Activated CD4-positive, CD25-positive, alpha-beta regulatory T cell treated with anti-CD3 and anti-CD28 coated beads, Interleukin-2, amount 50 U/mL, for 16 hours (primary cell): ENCODE results near the gene AUP1.
"Not testable (repeated sequence)": the region's sequence is repeated elsewhere in the genome, so short reads cannot be mapped to it uniquely, and the experiment has no call there.

Experiments used
- DNase-seq: peaks from one replicate; pipeline ENCODE4 v3.0.0-alpha.2; 2020; ENCODE audit warnings: low read depth, low spot score

Gene AUP1

GRCh38 chr2:74529357-74530238 lies at the start of gene AUP1, which contains the start of gene HTRA2:
AUP1 (minus strand) TSS chr2:74529706; CDS start chr2:74529629, 77 bp downstream.
HTRA2 (plus strand) TSS chr2:74529933; CDS start chr2:74530007, 74 bp downstream.
- DNase-seq, result peak; percentile 76

- no peak for DNase-seq
Measured at GRCh38 chr2:74578408-74578807, 48.9 kb upstream of the AUP1 start.

GRCh38 chr2:74577448-74577847 lies 47.9 kb upstream of the AUP1 start:
- DNase-seq, result no peak

GRCh38 chr2:74576863-74577229 lies 47.3 kb upstream of the AUP1 start:
- DNase-seq, result no peak

GRCh38 chr2:74576211-74576862 lies 46.8 kb upstream of the AUP1 start:
- DNase-seq, result no peak

GRCh38 chr2:74575320-74575719 lies 45.8 kb upstream of the AUP1 start:
- no peak for DNase-seq

- no peak for DNase-seq
Measured at GRCh38 chr2:74573747-74574562, 44.4 kb upstream of the AUP1 start.

- DNase-seq, result no peak
Measured at GRCh38 chr2:74572178-74572925, 42.8 kb upstream of the AUP1 start.

- no peak for DNase-seq
Measured at GRCh38 chr2:74571058-74571457, 41.6 kb upstream of the AUP1 start.

- no peak for DNase-seq
Measured at GRCh38 chr2:74569686-74570085, 40.2 kb upstream of the AUP1 start.

- no peak for DNase-seq
Measured at GRCh38 chr2:74567881-74568280, 38.4 kb upstream of the AUP1 start.

DNA sequence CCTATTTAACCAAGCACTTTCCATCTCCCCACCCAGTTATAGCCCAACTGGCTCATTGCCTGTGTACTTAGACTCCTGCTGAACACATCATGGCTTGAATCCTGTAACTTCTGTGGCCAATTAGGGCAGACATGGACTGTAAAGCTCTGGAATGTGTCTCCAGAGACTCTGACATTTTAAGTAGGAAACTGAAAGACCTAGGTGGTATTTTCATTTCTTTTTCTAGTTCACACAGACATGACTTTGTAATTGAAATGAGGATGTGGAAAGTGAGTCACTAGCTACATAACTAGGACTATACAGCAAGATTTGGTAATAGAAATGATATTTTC lies 37.2 kb upstream of the AUP1 start:
- no peak for DNase-seq

GRCh38 chr2:74566076-74566753 lies 36.7 kb upstream of the AUP1 start:
- no peak for DNase-seq

DNA sequence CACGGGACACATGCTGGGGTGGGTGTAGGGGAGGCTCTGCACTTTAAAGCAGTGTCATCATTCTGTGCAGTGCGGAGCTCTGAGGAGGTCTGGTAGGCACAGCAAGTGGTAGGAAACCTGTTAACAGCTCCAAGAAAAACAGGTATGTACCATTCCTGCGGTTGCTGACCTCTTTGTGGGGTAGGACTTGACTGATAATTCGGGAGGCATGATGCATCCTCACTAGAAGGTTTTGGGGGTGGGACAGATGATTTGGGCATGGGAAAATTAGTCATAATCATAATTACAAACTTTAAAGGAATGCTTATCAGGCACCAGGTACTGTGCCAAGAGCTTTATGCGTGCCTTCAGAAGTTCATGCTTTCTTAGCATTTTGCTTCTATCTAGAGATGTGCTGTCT lies 34.7 kb upstream of the AUP1 start:
- DNase-seq, result no peak

DNA sequence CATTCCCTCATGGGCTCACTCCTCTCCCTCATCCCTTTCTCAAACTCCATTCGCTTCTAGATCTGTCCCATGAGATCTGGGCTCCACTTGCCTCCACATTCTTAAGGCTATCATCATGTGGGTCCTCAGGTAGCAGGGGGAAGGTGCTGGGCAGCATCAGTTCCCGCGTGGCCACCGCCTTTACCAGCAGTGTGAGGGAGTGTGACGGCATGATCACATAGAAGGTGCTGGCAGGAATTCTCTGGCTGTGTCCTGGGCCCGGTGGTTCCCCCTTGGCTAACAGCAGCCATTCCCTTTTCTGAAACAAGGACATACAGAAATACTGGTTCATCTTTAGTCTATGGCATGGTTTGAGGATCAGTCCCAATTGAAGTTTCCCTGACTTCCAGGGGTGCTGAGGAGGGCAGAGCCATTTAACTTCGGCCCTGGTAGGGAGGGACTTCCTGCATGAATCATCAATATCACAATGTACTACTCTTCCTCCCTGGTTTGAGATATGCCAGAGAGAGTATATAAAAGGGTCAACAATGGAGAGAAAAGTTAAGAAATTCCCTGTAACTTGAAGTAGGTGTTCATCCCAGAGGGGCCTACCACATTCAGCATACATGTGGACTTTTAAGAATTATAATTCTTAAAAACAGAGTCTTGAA lies 32.7 kb upstream of the AUP1 start:
- no peak for DNase-seq

GRCh38 chr2:74561022-74561421 lies 31.5 kb upstream of the AUP1 start:
- not testable (repeated sequence) for DNase-seq

DNA sequence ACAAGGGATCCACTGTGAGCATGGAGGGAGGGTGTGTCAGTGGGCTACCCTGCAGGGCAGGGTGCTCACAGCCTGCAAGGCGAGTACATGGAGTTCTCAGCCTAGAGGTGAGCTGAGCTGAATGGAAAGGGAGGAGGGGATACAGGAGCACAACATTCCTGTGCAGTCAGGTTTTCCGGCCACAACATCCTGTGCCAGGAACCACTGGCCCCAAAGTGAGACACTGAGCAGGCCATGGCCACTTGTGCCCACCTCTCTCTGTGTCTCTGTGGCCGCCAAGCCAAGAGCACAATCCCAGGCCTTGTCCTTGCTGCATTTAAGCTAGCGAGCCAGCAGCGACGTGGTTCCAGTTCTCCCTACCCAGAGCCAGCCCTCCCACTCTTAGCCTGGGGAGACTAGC lies 31.1 kb upstream of the AUP1 start:
- no peak for DNase-seq

- no peak for DNase-seq
Measured at GRCh38 chr2:74559912-74560311, 30.4 kb upstream of the AUP1 start.

DNA sequence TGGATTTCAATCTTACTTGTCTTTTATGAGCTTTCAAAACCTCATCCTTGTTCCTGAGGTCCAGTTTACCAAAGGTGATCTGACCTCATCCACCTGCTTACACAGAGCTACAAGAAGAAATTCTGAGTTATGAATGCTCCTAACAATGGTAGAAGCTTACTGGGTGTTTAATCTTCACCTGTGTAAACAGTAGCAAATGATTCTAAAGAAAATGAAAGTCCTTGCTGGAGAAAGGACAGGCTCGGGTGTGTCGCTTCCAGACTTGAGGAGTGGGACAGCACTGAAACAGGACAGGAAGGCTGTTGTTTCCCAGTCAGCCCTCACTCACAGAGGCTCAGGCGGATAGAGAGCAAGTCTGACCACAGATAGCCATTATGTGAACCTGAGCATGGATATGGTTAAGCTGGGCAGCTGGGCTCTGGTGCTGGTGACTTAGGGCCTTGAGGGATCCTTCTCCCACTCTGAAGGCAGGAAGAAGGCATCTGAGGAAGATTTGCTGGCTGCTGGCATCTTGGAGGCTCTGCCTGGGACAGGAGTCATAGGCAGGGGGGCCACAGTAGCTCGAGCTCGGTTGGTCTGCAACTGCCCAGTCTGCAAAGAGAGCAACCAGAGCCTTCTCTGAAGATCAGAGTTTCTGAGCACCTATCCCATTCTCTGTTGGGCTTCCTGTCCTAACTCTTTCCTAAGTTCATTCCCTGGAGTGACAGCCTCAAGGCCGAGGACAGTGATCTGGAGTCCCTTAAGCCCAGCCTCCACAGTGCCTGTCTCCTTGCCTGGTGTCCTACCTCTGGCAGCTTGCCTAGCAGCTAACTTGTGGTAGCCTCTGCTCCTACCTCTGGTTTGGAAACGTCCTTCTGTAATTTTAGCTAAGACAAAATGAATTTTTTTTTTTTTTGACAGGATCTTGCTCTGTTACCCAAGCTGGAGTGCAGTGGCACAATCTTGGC lies 29.1 kb upstream of the AUP1 start:
- no peak for DNase-seq
